Brain microvascular endothelial cell (primary cell): ENCODE measurements around the gene MYH16.

ENCODE experiments used
- DNase-seq: peaks from one replicate; pipeline ENCODE4 v3.0.0-alpha.2; 2020
- H3K27ac ChIP-seq: fragments of 250-450 bp; sonication (Bioruptor Pico); 2 replicates; pipeline ENCODE4 v1.5.1; 2020; ENCODE audit warnings: mild to moderate bottlenecking, moderate library complexity
- H3K27me3 ChIP-seq: fragments of 250-450 bp; sonication (Bioruptor Pico); replicated peaks from 2 replicates; pipeline ENCODE4 v1.5.1; 2020; ENCODE audit warnings: mild to moderate bottlenecking
- H3K36me3 ChIP-seq: fragments of 250-450 bp; sonication (Bioruptor Pico); replicated peaks from 2 replicates; pipeline ENCODE4 v1.5.1; 2020; ENCODE audit warnings: mild to moderate bottlenecking
- H3K4me3 ChIP-seq: 2 replicates; pipeline ENCODE4 v1.5.1; 2011; ENCODE audit warnings: low read depth, mild to moderate bottlenecking, control low read depth, low read length, moderate library complexity
- in situ Hi-C: cut with HindIII; loops from 2 replicates; pipeline ENCODE4 v1.10.0; 2017; ENCODE audit warnings: low sequenced_read_pairs, low pct_ligation_motif_present
- TF ChIP-seq, protein P1 (sequence below): IDR thresholded peaks from 2 replicates; pipeline ENCODE4 v1.5.1; 2011; ENCODE audit warnings: low read depth, mild to moderate bottlenecking, moderate library complexity, low read length, control low read depth, inconsistent platforms; ENCODE audit errors: missing control alignments

MYH16 gene

DNA sequence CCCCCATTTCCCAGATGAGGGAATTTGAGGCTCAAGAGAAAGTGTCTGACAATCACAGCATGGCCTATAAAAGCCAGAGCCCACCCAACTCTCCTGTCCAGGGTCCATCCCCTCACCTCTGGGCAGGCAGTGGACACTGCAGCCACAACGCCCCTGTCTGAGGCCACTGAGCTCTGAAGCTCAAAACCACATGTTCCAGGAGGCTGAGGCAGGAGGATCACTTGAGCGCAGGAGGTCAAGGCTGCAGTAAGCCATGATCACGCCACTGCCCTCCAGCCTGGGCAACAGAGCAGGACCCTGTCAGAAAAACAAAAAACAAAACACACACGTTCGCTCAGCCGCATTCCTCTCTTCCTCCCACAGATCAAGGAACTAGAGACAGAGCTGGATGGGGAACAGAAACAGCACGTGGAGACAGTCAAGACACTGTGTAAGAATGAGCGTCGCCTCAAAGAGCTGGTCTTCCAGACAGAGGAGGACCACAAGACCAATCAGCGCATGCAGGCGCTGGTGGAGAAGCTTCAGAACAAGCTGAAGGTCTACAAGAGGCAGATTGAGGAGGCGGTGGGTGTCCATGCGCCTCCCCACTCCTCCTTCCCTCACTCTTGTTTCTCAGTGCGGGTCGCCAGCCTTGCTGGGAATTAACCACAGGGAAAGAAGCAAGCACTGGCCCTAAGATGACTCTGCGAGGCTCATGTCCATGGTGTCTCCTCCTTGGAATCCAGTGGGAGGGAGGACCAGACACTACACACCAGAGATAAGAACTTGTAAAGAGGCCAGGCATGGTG is 33.0 kb downstream of the MYH16 start:
- no peaks in the 10 kb centered on the region for H3K36me3 ChIP-seq
- DNase-seq: no peak
- TF ChIP-seq, protein P1, sequence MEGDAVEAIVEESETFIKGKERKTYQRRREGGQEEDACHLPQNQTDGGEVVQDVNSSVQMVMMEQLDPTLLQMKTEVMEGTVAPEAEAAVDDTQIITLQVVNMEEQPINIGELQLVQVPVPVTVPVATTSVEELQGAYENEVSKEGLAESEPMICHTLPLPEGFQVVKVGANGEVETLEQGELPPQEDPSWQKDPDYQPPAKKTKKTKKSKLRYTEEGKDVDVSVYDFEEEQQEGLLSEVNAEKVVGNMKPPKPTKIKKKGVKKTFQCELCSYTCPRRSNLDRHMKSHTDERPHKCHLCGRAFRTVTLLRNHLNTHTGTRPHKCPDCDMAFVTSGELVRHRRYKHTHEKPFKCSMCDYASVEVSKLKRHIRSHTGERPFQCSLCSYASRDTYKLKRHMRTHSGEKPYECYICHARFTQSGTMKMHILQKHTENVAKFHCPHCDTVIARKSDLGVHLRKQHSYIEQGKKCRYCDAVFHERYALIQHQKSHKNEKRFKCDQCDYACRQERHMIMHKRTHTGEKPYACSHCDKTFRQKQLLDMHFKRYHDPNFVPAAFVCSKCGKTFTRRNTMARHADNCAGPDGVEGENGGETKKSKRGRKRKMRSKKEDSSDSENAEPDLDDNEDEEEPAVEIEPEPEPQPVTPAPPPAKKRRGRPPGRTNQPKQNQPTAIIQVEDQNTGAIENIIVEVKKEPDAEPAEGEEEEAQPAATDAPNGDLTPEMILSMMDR: no peak
- H3K27ac ChIP-seq: no peak overlapping the region
- no peaks in the 10 kb centered on the region for H3K27me3 ChIP-seq
- no peak overlapping the region for H3K4me3 ChIP-seq
- in situ Hi-C loops: loop anchor here (25.0 kb wide), 1 partner anchor 293 kb away; no protein-coding TSS in a partner anchor

DNA sequence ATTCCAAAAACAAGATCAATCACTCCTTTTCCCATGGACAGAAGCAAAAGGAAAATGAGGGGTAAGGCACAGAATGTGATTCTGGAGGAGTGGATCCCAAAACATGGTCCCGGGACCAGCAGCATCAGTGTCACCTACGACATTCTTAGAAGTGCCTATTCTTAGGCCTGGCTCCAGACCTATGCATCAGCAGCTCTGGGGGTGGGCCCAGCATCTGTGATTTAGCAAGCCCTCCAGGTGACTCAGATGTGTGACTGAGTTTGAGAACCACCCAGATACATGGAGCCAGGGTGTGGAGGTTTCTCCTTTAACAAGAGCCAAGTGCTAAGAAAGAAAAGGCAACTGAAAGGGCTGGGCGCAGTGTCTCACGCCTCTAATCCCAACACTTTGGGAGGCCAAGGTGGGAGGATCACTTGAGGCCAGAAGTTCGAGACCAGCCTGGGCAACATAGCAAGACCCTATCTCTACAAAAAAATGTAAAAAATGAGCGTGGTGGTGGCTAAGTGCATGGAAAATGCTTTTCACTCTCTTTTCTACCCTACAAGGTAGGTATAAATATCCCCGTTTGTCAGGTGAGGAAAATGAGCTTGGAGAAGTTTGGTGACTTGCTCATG is 35.9 kb downstream of the MYH16 start:
- TF ChIP-seq, protein P1: no peak
- H3K4me3 ChIP-seq: no peak overlapping the region
- H3K27me3 ChIP-seq: no peaks in the 10 kb centered on the region
- DNase-seq: no peak
- in situ Hi-C loops: loop anchor here (25.0 kb wide), 1 partner anchor 296 kb away; no protein-coding TSS in a partner anchor
- no peaks in the 10 kb centered on the region for H3K36me3 ChIP-seq
- H3K27ac ChIP-seq: no peak overlapping the region

DNA sequence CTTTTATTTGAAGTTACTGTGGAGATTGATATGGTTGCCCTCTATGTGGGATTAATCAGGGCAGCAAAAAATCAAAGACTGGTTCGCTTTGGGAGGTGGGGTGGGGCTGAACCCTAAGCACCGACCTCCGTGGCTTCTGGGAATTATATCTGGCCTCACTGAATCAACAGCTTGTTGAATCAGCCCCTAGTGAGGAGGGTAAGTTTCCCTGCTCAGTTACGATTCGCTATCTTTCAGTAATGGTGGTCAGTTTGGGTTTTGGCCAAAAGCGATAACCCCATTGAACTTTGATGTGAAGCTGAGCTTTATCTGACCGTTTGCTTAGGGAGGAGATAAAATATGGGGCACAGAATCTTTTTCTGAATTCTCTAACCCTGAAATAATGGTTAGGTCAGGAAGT is 36.5 kb downstream of the MYH16 start:
- Histone ChIP-seq H3K27ac (no peak overlapping the region), H3K27me3 (no peaks in the 10 kb centered on the region), H3K36me3 (no peaks in the 10 kb centered on the region), H3K4me3 (no peak overlapping the region)
- TF ChIP-seq, protein P1: no peak
- in situ Hi-C loops: loop anchor here (25.0 kb wide), 1 partner anchor 297 kb away; no protein-coding TSS in a partner anchor
- DNase-seq: no peak

DNA sequence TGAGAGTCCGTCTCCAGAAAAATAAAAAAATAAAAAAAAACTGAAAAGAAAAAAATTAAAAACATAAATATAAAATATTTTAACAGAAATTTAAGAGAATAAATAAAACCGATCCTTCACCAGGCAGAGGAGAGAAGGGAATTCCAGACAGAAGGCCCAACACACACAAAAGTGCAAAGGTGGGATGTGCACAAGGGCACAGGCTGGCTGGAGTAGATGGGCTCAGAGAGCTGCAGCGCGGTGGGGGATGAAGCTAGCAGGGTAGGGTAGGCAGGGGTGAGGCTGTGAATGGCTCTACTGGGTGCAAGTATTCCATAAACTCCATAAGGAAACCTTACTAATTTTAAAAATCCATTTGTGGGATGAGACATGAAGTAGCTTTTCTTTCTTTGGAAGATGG is 37.4 kb downstream of the MYH16 start:
- Histone ChIP-seq H3K36me3 (no peaks in the 10 kb centered on the region), H3K4me3 (no peak overlapping the region), H3K27me3 (no peaks in the 10 kb centered on the region), H3K27ac (no peak overlapping the region)
- in situ Hi-C loops: loop anchor here (25.0 kb wide), 1 partner anchor 298 kb away; no protein-coding TSS in a partner anchor
- TF ChIP-seq, protein P1: no peak
- no peak for DNase-seq

DNA sequence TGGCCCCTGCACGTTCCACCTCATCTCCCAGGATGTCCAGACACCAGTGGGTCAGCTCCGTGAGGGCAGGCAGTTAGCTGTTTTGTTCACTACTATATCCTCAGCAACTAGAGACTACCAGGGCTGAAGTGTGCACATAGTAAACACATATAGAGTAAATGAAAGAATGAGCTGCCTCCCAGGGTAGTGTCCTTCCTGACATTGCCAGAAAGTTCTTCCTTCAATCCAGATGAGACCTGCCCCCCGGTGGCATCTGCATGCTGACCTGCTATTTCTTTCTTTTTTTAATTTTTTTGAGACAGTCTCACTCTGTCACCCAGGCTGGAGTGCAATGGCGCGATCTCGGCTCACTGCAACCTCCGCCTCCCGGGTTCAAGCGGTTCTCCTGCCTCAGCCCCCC is 39.1 kb downstream of the MYH16 start:
- Histone ChIP-seq H3K27ac (no peak overlapping the region), H3K4me3 (no peak overlapping the region), H3K36me3 (no peaks in the 10 kb centered on the region), H3K27me3 (no peaks in the 10 kb centered on the region)
- TF ChIP-seq, protein P1: peak; percentile 27
- DNase-seq: no peak
- in situ Hi-C loops: loop anchor here (25.0 kb wide), 1 partner anchor 299 kb away; no protein-coding TSS in a partner anchor
